ENCODE measurements around the gene CHRNE.
"Not testable (repeated sequence)": the region's sequence is repeated elsewhere in the genome, so short reads cannot be mapped to it uniquely, and the experiment has no call there.

CHRNE gene

GRCh38 chr17:4939796-4940554, 37.1 kb upstream of the CHRNE start, which contains the start of the genes RNF167 and SLC25A11:
RNF167 (plus strand) TSS chr17:4940268; CDS start chr17:4940910, 642 bp downstream.
SLC25A11 (minus strand) TSS chr17:4940046; CDS start chr17:4939910, 136 bp downstream.
- peak; percentile 88 for DNase-seq (ENCODE audit: insufficient read length, low spot score)
- FAIRE-seq, result peak; percentile 100

GRCh38 chr17:4939546-4939795, 36.6 kb upstream of the CHRNE start:
- FAIRE-seq, result no peak

GRCh38 chr17:4938688-4939545, 36.0 kb upstream of the CHRNE start:
- FAIRE-seq, result peak; percentile 81
- no peak for DNase-seq (ENCODE audit: insufficient read length, low spot score)

More at GRCh38 chr17:4939546-4939795, 36.6 kb upstream of the CHRNE start:
- no peak for DNase-seq (ENCODE audit: insufficient read length, low spot score)

- FAIRE-seq (no peak), DNase-seq (ENCODE audit: insufficient read length, low spot score) (no peak)
These were observed 35.2 kb upstream of the CHRNE start for GRCh38 chr17:4938069-4938491.

GRCh38 chr17:4937553-4937952, 34.7 kb upstream of the CHRNE start:
- DNase-seq (ENCODE audit: insufficient read length, low spot score) (no peak), FAIRE-seq (no peak)

DNA sequence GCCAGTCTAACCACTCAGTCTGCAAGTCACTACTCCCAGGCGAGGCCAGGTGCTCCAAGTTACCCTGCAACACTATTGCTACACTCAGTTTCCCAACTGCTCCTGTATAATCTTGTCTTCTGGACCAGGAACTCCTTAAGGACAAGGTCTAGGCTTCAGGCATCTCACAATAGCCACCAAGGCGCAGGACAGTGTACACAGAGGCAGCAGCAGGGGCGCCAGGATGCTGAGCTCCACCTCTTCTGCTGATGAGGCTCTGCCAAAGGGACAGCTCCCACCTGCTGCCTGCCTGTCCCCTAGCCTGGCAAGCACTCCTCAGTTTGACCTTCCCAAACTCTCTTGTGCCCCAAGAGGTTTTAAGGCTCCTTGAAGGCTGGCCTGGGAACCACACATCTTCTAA, 33.5 kb upstream of the CHRNE start:
- DNase-seq (ENCODE audit: insufficient read length, low spot score) (no peak), FAIRE-seq (no peak)

- no peak for FAIRE-seq
- no peak for DNase-seq (ENCODE audit: insufficient read length, low spot score)
These were observed 32.8 kb upstream of the CHRNE start for GRCh38 chr17:4935650-4936049.

- FAIRE-seq, result peak; percentile 65
These were observed 31.5 kb upstream of the CHRNE start for GRCh38 chr17:4934173-4934979.

GRCh38 chr17:4933646-4934045, 30.7 kb upstream of the CHRNE start:
- FAIRE-seq, result no peak
- no peak for DNase-seq (ENCODE audit: insufficient read length, low spot score)

More at GRCh38 chr17:4934173-4934979, 31.5 kb upstream of the CHRNE start:
- peak; percentile 46 for DNase-seq (ENCODE audit: insufficient read length, low spot score)

DNA sequence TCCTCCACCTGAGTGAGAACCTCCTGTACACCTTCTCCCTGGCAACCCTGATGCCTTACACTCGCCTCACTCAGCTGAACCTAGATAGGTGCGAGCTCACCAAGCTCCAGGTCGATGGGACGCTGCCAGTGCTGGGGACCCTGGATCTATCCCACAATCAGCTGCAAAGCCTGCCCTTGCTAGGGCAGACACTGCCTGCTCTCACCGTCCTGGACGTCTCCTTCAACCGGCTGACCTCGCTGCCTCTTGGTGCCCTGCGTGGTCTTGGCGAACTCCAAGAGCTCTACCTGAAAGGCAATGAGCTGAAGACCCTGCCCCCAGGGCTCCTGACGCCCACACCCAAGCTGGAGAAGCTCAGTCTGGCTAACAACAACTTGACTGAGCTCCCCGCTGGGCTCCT, 29.9 kb upstream of the CHRNE start:
- FAIRE-seq, result no peak
- no peak for DNase-seq (ENCODE audit: insufficient read length, low spot score)

DNA sequence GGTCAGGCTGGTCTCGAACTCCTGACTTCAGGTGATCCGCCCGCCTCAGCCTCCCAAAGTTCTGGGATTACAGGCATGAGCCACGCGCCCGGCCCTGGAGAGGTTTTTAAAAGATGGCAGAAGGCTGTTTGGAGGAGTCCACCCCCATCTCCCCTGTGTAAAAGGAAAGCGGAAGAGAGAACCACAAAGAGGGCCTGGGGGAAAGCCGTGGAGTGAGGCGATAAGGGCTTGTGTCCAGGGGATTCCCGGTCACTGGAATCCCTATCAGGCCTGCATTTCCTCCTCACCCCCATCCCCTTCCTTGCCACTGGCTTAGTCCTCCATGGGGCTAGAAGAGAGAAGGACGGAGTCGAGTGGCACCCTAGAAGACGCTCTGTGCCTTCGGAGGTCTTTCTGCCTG, 29.1 kb upstream of the CHRNE start, which contains the start of gene GP1BA:
GP1BA (plus strand) TSS at position 315 of the 400 bp plus-strand sequence. CDS start 328 bp downstream, outside the sequence.
- peak; percentile 33 for FAIRE-seq
- DNase-seq (ENCODE audit: insufficient read length, low spot score), result no peak

DNA sequence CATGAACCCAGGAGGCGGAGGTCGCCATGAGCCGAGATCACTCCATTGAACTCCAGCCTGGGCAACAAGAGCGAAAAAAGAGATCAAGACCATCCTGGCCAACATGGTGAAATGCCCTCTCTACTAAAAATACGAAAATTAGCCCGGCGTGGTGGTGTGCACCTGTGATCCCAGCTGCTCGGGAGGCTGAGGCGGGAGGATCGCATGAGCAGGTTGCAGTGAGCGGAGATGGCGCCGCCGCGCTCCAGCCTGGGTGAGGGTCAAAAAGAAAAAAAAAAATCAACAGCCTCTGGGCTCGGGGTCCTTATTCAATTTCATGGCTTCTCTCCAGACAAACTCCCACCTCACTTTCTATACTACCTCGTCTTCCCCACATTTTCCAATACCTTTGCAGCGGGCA, 26.0 kb upstream of the CHRNE start:
- no peak for DNase-seq (ENCODE audit: insufficient read length, low spot score)
- no peak for FAIRE-seq

- DNase-seq (ENCODE audit: insufficient read length, low spot score); FAIRE-seq: not testable (repeated sequence)
These were observed 23.9 kb upstream of the CHRNE start for GRCh38 chr17:4926577-4927335.

DNA sequence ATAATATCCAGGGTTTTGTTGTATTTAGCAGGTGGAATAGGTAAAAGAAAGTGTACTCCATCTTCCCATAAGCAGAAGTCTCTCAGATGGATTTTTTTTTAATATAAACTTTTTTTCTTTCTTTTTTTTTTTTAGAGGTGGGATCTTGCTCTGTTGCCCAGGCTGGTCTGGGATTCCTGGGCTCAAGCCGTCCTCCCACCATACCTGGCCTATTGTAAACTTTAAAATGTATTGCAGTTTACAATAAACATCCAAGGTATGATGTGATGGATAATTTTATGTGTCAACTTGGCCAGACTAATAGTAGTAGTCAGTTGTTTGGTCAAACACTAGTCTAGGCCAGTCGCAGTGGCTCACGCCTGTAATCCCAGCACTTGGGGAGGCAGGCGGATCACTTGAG, 18.4 kb upstream of the CHRNE start:
- DNase-seq (ENCODE audit: insufficient read length, low spot score) (no peak), FAIRE-seq (no peak)

GRCh38 chr17:4920351-4921048, 17.6 kb upstream of the CHRNE start:
- no peak for DNase-seq (ENCODE audit: insufficient read length, low spot score)
- FAIRE-seq, result no peak

GRCh38 chr17:4919511-4920047, 16.7 kb upstream of the CHRNE start:
- DNase-seq (ENCODE audit: insufficient read length, low spot score) (no peak), FAIRE-seq (no peak)

GRCh38 chr17:4914551-4914950, 11.7 kb upstream of the CHRNE start:
- DNase-seq (ENCODE audit: insufficient read length, low spot score); FAIRE-seq: not testable (repeated sequence)

DNA sequence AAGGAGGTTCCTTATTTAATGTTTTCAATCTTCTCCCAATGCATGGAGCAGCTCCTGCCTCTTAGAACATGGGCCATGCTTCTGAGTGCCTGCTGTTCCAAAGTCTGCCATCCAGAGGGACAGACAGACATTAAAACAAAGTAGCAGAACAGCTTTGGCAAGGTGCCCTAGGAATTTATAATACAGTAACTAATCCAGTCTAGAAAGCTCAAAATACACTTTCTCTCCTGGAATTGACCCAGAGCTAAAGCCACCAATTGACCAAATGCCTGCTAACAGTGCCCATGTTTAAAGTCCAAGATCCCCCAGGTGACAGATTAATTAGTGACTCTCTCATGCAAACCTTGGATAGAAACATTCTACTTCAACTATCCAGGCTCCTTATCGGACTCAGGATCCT, 11.1 kb upstream of the CHRNE start:
- FAIRE-seq, result no peak

More for the DNA sequence above, 11.1 kb upstream of the CHRNE start:
- no peak for DNase-seq (ENCODE audit: insufficient read length, low spot score)
